Activated CD8-positive, alpha-beta memory T cell treated with anti-CD3 and anti-CD28 coated beads, Interleukin-2, amount 10 ng/mL, durations not matched to agents 7 days and 5 days (primary cell): ENCODE data around the gene TFDP1. TPM values are rescaled to one million over a fixed set of nuclear protein-coding genes. Genes with fewer than 3 reads are reported as not detected.

ENCODE experiments used
- ATAC-seq: fragments of 150-1000 bp; cut with Tn5 transposase; one replicate; pipeline ENCODE4 v1.10.0; 2021; ENCODE audit warnings: moderate library complexity
- CTCF ChIA-PET: fragments of 350-600 bp; sonication (Branson Sonifier 250); formaldehyde crosslinking; loops from one replicate; lab custom pipeline; 2021; ENCODE audit warnings: antibody characterized with exemption; lab: Charles Lee
- DNase-seq: peaks from one replicate; pipeline ENCODE4 v3.0.0-alpha.2; 2020
- H3K27ac Mint-ChIP-seq: one replicate; pipeline ENCODE4 v1.8.0; 2021; ENCODE audit warnings: mild to moderate bottlenecking, mixed read lengths
- H3K27me3 Mint-ChIP-seq: one replicate; pipeline ENCODE4 v1.8.0; 2021; ENCODE audit warnings: mixed read lengths
- H3K36me3 Mint-ChIP-seq: one replicate; pipeline ENCODE4 v1.8.0; 2021; ENCODE audit warnings: mild to moderate bottlenecking, mixed read lengths
- H3K4me1 Mint-ChIP-seq: one replicate; pipeline ENCODE4 v1.8.0; 2021; ENCODE audit warnings: mixed read lengths
- H3K4me3 Mint-ChIP-seq: one replicate; pipeline ENCODE4 v1.8.0; 2021; ENCODE audit warnings: mild to moderate bottlenecking, moderate library complexity, mixed read lengths
- H3K9me3 Mint-ChIP-seq: one replicate; pipeline ENCODE4 v1.8.0; 2022; ENCODE audit warnings: low read depth, mixed read lengths
- total RNA-seq, 2 experiments: library from RNA; stranded (reverse); gene quantifications; one replicate each; pipeline ENCODE4 v1.2.3, GENCODE V29; 2021

The TFDP1 gene
- total RNA-seq, 2 experiments from 2014 or later: 168 to 175 TPM

GRCh38 chr13:113655346-113656002 is 70.9 kb downstream of the TFDP1 start:
- Mint-ChIP-seq H3K4me1 (peaks cover 7% of the 10 kb centered on the region), H3K36me3 (no peaks in the 10 kb centered on the region), H3K9me3 (no peaks in the 10 kb centered on the region), H3K27ac (no peak overlapping the region), H3K4me3 (no peak overlapping the region), H3K27me3 (no peaks in the 10 kb centered on the region)
- ATAC-seq (no peak), DNase-seq (no peak)
- CTCF ChIA-PET: no interaction called here

- Mint-ChIP-seq H3K4me1 (peaks cover 7% of the 10 kb centered on the region), H3K9me3 (peaks cover 4% of the 10 kb centered on the region), H3K27ac (no peak overlapping the region), H3K4me3 (no peak overlapping the region), H3K27me3 (peaks cover 5% of the 10 kb centered on the region), H3K36me3 (no peaks in the 10 kb centered on the region)
- no peak for ATAC-seq
- no peak for DNase-seq
- CTCF ChIA-PET: no interaction called here
Observed at GRCh38 chr13:113656003-113656588, 71.5 kb downstream of the TFDP1 start.

DNA sequence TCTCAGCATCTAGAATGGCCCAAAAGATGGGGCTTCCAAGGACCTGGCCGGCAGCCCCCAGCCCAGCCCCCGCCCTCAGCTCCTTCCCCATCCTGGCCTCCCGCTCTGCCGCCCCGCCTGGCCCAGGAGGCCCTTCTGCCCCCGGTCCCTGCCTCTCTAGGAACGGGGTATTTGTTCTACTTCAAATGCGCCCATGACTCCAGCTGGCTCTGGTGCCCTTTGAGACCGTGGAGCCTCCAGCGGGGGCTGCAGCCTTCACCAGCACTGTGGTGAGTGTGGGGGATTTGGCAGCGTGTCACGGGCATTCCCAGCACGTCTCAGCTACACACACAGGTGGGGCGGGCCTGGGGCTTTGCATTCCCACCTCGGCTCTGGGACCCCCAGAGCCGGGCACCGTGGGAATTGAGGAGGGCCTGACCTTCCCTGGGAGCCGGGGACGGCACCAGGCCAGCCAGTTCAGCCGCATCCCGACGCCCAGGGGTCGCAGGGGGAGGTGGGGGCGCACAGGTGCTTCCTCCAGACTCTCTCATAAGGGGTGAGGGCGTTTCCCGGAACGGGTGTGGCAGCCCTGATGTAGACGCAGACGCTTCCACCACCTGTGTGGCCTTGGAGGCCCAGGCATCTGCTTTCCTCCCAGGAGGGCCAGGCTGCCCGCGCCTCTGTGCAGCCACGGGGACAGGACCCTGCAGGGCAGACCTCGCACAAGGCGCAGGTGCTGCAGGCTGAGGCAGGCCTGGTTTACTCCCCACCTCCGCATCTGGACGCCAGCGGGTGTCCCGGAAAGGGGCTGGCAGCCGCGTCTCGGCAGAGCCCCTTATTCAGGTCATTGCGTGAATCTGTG is 72.5 kb downstream of the TFDP1 start:
- CTCF ChIA-PET: no interaction called here

DNA sequence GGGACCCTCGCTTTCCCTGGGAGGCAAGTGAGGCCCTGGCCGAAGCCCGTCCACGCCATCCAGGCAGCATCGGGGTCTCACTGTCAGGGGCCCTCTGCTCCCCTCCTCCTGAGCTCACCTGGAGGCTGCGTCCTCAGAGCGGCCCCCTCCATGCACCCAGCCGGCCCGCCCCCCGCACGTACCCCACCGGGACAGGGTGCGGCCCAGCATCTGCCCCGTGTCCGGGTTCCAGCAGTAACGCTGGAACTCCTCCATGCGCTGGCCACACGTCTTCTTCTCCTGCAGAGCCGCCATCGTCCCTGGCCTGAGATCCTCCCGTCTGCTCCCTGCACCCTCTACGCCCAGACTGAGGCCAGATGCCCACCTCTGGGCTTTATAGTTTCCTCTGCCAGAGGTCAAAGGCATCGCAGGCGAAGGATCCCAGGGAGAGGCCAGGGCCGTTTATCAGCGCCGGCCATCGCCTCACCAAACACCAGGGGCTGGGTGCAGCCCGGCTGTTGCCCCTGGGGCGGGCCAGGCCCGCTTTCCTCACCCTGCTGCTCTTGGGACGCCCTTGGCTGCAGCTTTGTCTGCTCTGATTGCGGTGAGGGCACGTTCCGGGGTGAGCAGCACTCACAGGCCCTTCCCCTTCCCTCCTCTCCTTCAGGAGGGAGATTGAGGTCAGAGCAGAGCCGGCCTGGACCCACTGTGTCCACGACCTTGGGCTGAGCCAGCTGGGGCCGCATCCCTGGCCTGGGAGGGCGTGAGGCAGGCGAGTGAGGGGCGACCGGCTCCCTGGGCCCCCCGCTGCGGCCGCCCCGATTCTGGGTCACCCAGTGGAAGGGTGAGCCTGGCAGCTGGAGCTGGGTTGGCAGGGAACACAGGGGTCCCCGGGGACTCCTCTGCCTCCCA is 73.5 kb downstream of the TFDP1 start, which contains the start of gene ATP4B:
Gene ATP4B, minus strand, starts transcription at position 348 of the 891 bp plus-strand sequence. Its CDS starts 54 bp downstream, at position 294.
- H3K27ac Mint-ChIP-seq: no peak within 1 kb of the TSS
- DNase-seq: no peak
- peaks cover 7% of the 10 kb centered on the region for H3K4me1 Mint-ChIP-seq
- peaks cover 9% of the 10 kb centered on the region for H3K9me3 Mint-ChIP-seq
- H3K27me3 Mint-ChIP-seq: peaks cover 17% of the 10 kb centered on the region
- no peak for ATAC-seq
- CTCF ChIA-PET: no interaction called here
- no peak within 1 kb of the TSS for H3K4me3 Mint-ChIP-seq
- H3K36me3 Mint-ChIP-seq: peaks cover 2% of the 10 kb centered on the region

More for the DNA sequence above, 72.5 kb downstream of the TFDP1 start:
- H3K4me3 Mint-ChIP-seq: no peak overlapping the region
- H3K9me3 Mint-ChIP-seq: peaks cover 9% of the 10 kb centered on the region
- peaks cover 2% of the 10 kb centered on the region for H3K36me3 Mint-ChIP-seq
- no peak overlapping the region for H3K27ac Mint-ChIP-seq
- peaks cover 14% of the 10 kb centered on the region for H3K27me3 Mint-ChIP-seq
- ATAC-seq: no peak
- peaks cover 7% of the 10 kb centered on the region for H3K4me1 Mint-ChIP-seq
- DNase-seq: no peak

GRCh38 chr13:113658836-113659235 is 74.3 kb downstream of the TFDP1 start:
- Mint-ChIP-seq H3K9me3 (peaks cover 9% of the 10 kb centered on the region), H3K36me3 (peaks cover 2% of the 10 kb centered on the region), H3K27ac (no peak overlapping the region), H3K27me3 (peaks cover 20% of the 10 kb centered on the region), H3K4me1 (peaks cover 2% of the 10 kb centered on the region), H3K4me3 (no peak overlapping the region)
- ATAC-seq (no peak), DNase-seq (no peak)
- CTCF ChIA-PET: no interaction called here

GRCh38 chr13:113659337-113659736 is 74.8 kb downstream of the TFDP1 start:
- Mint-ChIP-seq H3K27ac (no peak overlapping the region), H3K4me1 (no peaks in the 10 kb centered on the region), H3K4me3 (no peak overlapping the region), H3K36me3 (peaks cover 2% of the 10 kb centered on the region), H3K9me3 (peaks cover 9% of the 10 kb centered on the region), H3K27me3 (peaks cover 20% of the 10 kb centered on the region)
- no peak for DNase-seq
- CTCF ChIA-PET: no interaction called here
- ATAC-seq: no peak

DNA sequence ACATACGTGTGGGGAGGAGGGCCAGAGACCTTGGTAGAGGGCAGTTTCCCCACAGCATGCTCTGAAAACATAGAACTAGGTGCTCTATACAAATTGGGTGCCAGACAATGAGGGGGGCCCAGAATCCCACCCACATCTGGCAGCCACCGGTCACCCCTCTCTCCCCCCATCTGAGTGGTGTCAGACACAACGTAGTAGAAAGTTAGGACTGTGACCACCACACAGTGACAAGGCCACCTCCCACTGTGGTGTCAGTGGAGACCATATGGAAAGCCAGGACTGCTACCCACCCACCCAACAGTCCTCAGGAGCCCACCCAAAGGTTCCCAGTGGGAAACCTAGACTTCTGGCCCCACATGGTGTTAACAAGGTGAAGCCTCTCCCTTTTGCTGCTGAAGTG is 75.5 kb downstream of the TFDP1 start:
- Mint-ChIP-seq H3K9me3 (peaks cover 9% of the 10 kb centered on the region), H3K4me3 (no peak overlapping the region), H3K27ac (no peak overlapping the region), H3K4me1 (no peaks in the 10 kb centered on the region), H3K27me3 (peaks cover 20% of the 10 kb centered on the region), H3K36me3 (peaks cover 2% of the 10 kb centered on the region)
- no peak for ATAC-seq
- no peak for DNase-seq
- CTCF ChIA-PET: no interaction called here

GRCh38 chr13:113661509-113661908 is 77.0 kb downstream of the TFDP1 start:
- CTCF ChIA-PET: no interaction called here
- Mint-ChIP-seq H3K36me3 (peaks cover 2% of the 10 kb centered on the region), H3K4me1 (no peaks in the 10 kb centered on the region), H3K27ac (no peak overlapping the region), H3K27me3 (peaks cover 20% of the 10 kb centered on the region), H3K4me3 (no peak overlapping the region), H3K9me3 (peaks cover 9% of the 10 kb centered on the region)
- DNase-seq: no peak
- ATAC-seq: no peak

DNA sequence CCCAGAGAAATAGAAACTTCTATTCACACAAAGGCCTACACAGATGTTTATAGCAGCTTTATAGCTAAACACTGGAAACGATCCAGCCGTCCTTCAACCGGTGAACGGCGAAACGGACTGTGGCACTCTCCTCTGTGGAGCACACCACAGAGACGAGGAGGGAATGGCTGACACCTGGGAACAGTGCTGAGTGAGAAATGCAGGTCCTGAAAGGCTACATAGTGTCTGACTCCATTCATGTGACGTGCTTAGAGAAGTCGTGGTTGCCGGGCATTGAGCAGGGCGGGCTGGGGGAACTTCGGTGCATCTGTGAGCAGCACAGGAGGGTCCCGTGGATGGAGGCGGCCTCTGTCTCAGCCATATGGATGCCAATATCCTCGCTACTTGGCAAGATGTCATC is 79.4 kb downstream of the TFDP1 start:
- CTCF ChIA-PET: interaction anchor here (1.1 kb wide), 1 partner anchor 79 kb away, joined by 3 read pairs; no protein-coding TSS in a partner anchor
- no peak for DNase-seq
- no peak for ATAC-seq
- peaks cover 9% of the 10 kb centered on the region for H3K9me3 Mint-ChIP-seq
- H3K27ac Mint-ChIP-seq: no peak overlapping the region
- no peaks in the 10 kb centered on the region for H3K4me1 Mint-ChIP-seq
- H3K4me3 Mint-ChIP-seq: no peak overlapping the region
- H3K36me3 Mint-ChIP-seq: peaks cover 2% of the 10 kb centered on the region
- H3K27me3 Mint-ChIP-seq: peaks cover 20% of the 10 kb centered on the region

DNA sequence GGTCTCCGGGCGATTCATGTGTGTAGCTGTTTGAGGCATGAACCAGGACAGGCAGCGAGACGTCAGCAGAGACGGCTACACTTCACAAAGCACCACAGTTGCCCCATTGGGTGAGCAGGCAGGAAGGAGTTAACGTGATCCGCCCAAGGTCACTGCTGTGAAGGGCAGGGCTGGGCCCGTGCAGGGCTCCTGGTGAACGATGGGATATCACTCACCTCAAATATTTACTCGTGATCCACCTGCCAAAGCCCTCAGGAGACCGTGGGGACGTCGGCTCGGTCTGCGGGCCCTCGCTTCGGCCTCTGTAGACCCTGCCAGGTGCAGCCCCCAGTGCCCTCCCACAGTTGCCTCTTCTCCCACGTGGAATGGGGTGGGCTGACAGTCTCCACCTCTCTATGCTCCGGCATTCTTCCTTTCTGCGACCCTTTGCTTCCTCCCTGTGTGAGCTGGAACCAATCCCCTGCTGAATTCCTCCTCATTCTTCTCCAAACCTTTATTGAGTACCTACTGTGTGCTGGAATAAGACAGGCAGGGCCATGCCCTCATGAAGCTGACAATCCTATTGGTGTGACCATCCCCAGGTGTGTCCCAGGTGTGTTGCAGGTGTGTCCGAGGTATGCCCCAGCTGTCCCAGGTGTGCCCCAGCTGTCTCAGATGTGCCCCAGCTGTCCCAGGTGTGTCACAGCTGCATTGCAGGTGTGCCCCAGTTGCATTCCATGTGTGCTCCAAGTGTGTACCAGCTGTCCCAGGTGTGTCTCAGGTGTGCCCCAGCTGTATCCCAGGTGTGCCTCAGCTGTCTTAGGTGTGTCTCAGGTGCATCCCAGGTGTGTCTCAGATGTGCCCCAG is 80.4 kb downstream of the TFDP1 start:
- no peak overlapping the region for H3K27ac Mint-ChIP-seq
- no peak overlapping the region for H3K4me3 Mint-ChIP-seq
- peaks cover 9% of the 10 kb centered on the region for H3K9me3 Mint-ChIP-seq
- H3K4me1 Mint-ChIP-seq: no peaks in the 10 kb centered on the region
- H3K36me3 Mint-ChIP-seq: peaks cover 2% of the 10 kb centered on the region
- CTCF ChIA-PET: no interaction called here
- peaks cover 20% of the 10 kb centered on the region for H3K27me3 Mint-ChIP-seq
- DNase-seq: no peak
- no peak for ATAC-seq

- CTCF ChIA-PET: no interaction called here
- no peak for ATAC-seq
- DNase-seq: no peak
- peaks cover 8% of the 10 kb centered on the region for H3K9me3 Mint-ChIP-seq
- H3K4me1 Mint-ChIP-seq: no peaks in the 10 kb centered on the region
- H3K27ac Mint-ChIP-seq: no peak overlapping the region
- peaks cover 2% of the 10 kb centered on the region for H3K36me3 Mint-ChIP-seq
- H3K4me3 Mint-ChIP-seq: no peak overlapping the region
- peaks cover 18% of the 10 kb centered on the region for H3K27me3 Mint-ChIP-seq
Observed at GRCh38 chr13:113665597-113666328, 81.2 kb downstream of the TFDP1 start.

GRCh38 chr13:113666329-113666670 is 81.7 kb downstream of the TFDP1 start:
- CTCF ChIA-PET: no interaction called here
- H3K27me3 Mint-ChIP-seq: peaks cover 13% of the 10 kb centered on the region

More at GRCh38 chr13:113666329-113666670, 81.7 kb downstream of the TFDP1 start:
- no peak for ATAC-seq
- Mint-ChIP-seq H3K27ac (no peak overlapping the region), H3K4me1 (no peaks in the 10 kb centered on the region), H3K36me3 (peaks cover under 1% of the 10 kb centered on the region), H3K4me3 (no peak overlapping the region), H3K9me3 (peaks cover 3% of the 10 kb centered on the region)
- DNase-seq: no peak
